ENCODE measurements around the gene ARX.

ARX gene

DNA sequence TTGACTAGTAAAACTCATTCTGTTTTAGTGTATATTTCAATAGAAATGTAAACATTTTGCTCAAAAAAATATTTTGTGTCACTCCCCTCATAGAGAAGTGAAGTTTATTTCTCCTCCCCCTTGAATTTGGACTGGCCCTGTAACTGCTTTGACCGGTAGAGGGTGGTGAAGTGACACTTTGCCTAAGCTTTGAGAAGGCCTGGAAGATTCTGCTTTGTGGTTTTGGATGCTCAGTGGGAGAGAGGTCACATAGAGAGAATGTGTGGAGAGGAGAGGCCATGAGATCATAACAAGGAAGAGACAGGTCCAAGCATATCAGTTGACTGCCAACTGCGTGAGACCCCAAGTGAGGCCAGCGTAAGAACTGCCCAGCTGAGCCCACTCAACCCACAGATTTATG lies 19.1 kb upstream of the ARX start:
- Histone ChIP-seq H3K4ac (ENCODE audit: low read length) (no peak overlapping the region), H3K18ac (ENCODE audit: low read length) (no peak overlapping the region), H3K4me2 (ENCODE audit: insufficient read depth, low read length, poor library complexity, severe bottlenecking) (no peak overlapping the region), H2BK12ac (ENCODE audit: low read length) (no peak overlapping the region), H3K9me3 (replicated peaks in 1 of 2; ENCODE audit: control insufficient read depth in 2 of 2, insufficient read depth in 1 of 2, low read depth in 1 of 2, low read length in 2 of 2) (no peaks in the 10 kb centered on the region), H2AK5ac (ENCODE audit: low read depth, low read length) (no peak overlapping the region), H3K23ac (ENCODE audit: low read depth, low read length, poor library complexity) (no peak overlapping the region), H3K27ac (replicated peaks; ENCODE audit: low read length) (no peak overlapping the region), H3K27me3 (ENCODE audit: control insufficient read depth in 3 of 3, insufficient read depth in 3 of 3, low read depth in 1 of 3, low read length in 3 of 3) (no peaks in the 10 kb centered on the region), H4K91ac (ENCODE audit: low read depth, low read length, poor library complexity) (no peak overlapping the region), H3K4me1 (ENCODE audit: control insufficient read depth in 2 of 2, insufficient read depth in 1 of 2, low read depth in 1 of 2, low read length in 2 of 2) (no peaks in the 10 kb centered on the region), H3K79me1 (ENCODE audit: low read depth, low read length) (no peaks in the 10 kb centered on the region), H3K14ac (ENCODE audit: low read length) (no peak overlapping the region), H3K4me3 (ENCODE audit: low read length in 2 of 2) (no peak overlapping the region), H2AFZ (ENCODE audit: low read length) (no peak overlapping the region), H2BK15ac (ENCODE audit: low read length) (no peak overlapping the region), H3K9ac (ENCODE audit: low read depth, low read length, poor library complexity) (no peak overlapping the region), H4K8ac (ENCODE audit: low read depth, low read length) (no peak overlapping the region), H2BK120ac (ENCODE audit: low read depth, low read length) (no peak overlapping the region), H3K36me3 (replicated peaks in 1 of 2; ENCODE audit: control insufficient read depth in 2 of 2, insufficient read depth in 2 of 2, low read length in 2 of 2) (no peaks in the 10 kb centered on the region), H2BK5ac (ENCODE audit: low read length) (no peak overlapping the region)
- DNase-seq (ENCODE audit: low spot score), result no peak
- WGBS, 2 donors (ENCODE audit: extremely low coverage in 2 of 2, insufficient read length in 2 of 2, insufficient replicate concordance in 1 of 2), result no CpG with 5 or more reads among the region's 3 CpGs

DNA sequence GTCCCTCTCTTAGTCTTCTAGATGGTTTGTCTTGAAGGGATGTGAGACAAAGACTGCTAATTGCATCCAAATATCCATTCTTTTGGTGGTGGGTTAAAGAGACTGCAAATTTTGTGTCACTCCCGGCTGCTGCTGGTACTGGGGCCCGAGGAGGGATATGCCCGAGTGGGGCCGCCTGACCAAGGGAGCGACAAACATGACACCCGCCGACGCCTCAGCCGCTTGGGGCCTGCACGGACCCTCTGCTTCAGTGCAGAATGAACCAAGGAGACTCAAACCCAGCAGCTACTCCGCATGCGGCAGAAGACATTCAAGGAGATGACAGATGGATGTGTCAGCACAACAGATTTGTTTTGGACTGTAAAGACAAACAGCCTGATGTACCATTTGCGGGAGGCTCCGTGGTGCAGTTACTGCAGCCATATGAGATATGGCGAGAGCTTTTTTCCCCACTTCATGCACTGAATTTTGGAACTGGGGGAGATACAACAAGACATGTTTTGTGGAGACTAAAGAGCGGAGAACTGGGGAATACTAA lies 13.6 kb upstream of the ARX start:
- no peak overlapping the region for H2BK15ac ChIP-seq (ENCODE audit: low read length)
- H3K4ac ChIP-seq (ENCODE audit: low read length), result no peak overlapping the region
- no peak overlapping the region for H2AK5ac ChIP-seq (ENCODE audit: low read depth, low read length)
- H2AFZ ChIP-seq (ENCODE audit: low read length), result no peak overlapping the region
- no peaks in the 10 kb centered on the region for H3K79me1 ChIP-seq (ENCODE audit: low read depth, low read length)
- H3K4me3 ChIP-seq (ENCODE audit: low read length in 2 of 2), result no peak overlapping the region
- DNase-seq (ENCODE audit: low spot score), result no peak
- peaks cover 0 to 27% (median 0%) of the 10 kb centered on the region in 3 experiments for H3K27me3 ChIP-seq (ENCODE audit: control insufficient read depth in 3 of 3, insufficient read depth in 3 of 3, low read depth in 1 of 3, low read length in 3 of 3)
- no peak overlapping the region for H2BK120ac ChIP-seq (ENCODE audit: low read depth, low read length)
- no peak overlapping the region for H3K14ac ChIP-seq (ENCODE audit: low read length)
- no peak overlapping the region for H3K27ac ChIP-seq (replicated peaks; ENCODE audit: low read length)
- no peak overlapping the region for H2BK12ac ChIP-seq (ENCODE audit: low read length)
- no peak overlapping the region for H2BK5ac ChIP-seq (ENCODE audit: low read length)
- H3K36me3 ChIP-seq (replicated peaks in 1 of 2; ENCODE audit: control insufficient read depth in 2 of 2, insufficient read depth in 2 of 2, low read length in 2 of 2), result no peaks in the 10 kb centered on the region
- no peak overlapping the region for H3K18ac ChIP-seq (ENCODE audit: low read length)
- no peak overlapping the region for H4K8ac ChIP-seq (ENCODE audit: low read depth, low read length)
- H3K9ac ChIP-seq (ENCODE audit: low read depth, low read length, poor library complexity), result no peak overlapping the region
- H3K4me1 ChIP-seq (ENCODE audit: control insufficient read depth in 2 of 2, insufficient read depth in 1 of 2, low read depth in 1 of 2, low read length in 2 of 2), result peaks cover 0 to 4% of the 10 kb centered on the region in 2 donors
- no peak overlapping the region for H3K23ac ChIP-seq (ENCODE audit: low read depth, low read length, poor library complexity)
- no peaks in the 10 kb centered on the region for H3K9me3 ChIP-seq (replicated peaks in 1 of 2; ENCODE audit: control insufficient read depth in 2 of 2, insufficient read depth in 1 of 2, low read depth in 1 of 2, low read length in 2 of 2)
- no peak overlapping the region for H4K91ac ChIP-seq (ENCODE audit: low read depth, low read length, poor library complexity)
- whole genome bisulfite sequencing, 2 donors (ENCODE audit: extremely low coverage in 2 of 2, insufficient read length in 2 of 2, insufficient replicate concordance in 1 of 2), result no CpG with 5 or more reads among the region's 16 CpGs
- H3K4me2 ChIP-seq (ENCODE audit: insufficient read depth, low read length, poor library complexity, severe bottlenecking), result no peak overlapping the region

DNA sequence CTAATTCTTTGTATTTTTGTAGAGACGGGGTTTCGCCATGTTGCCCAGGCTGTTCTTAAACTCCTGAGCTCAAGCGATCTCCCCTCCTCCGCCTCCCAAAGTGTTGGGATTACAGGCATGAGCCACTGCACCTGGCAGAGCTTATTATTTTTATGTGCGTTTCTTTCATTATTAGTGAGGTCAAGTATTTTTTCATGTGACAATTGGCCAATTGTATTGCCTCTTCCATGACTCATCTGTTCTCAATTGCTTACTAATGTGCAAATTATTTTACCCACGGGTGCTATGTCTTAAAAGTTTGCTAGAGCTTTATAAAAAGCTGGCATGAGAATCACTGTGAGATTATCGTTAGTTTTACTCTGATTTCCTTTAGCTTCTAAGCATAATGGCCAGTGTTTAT lies 13.0 kb upstream of the ARX start:
- no peak overlapping the region for H3K9ac ChIP-seq (ENCODE audit: low read depth, low read length, poor library complexity)
- no peak overlapping the region for H3K27ac ChIP-seq (replicated peaks; ENCODE audit: low read length)
- no peak overlapping the region for H2BK5ac ChIP-seq (ENCODE audit: low read length)
- no peak overlapping the region for H4K8ac ChIP-seq (ENCODE audit: low read depth, low read length)
- no peak overlapping the region for H4K91ac ChIP-seq (ENCODE audit: low read depth, low read length, poor library complexity)
- no peak overlapping the region for H2BK120ac ChIP-seq (ENCODE audit: low read depth, low read length)
- no peaks in the 10 kb centered on the region for H3K36me3 ChIP-seq (replicated peaks in 1 of 2; ENCODE audit: control insufficient read depth in 2 of 2, insufficient read depth in 2 of 2, low read length in 2 of 2)
- H3K4ac ChIP-seq (ENCODE audit: low read length), result no peak overlapping the region
- H3K4me2 ChIP-seq (ENCODE audit: insufficient read depth, low read length, poor library complexity, severe bottlenecking), result no peak overlapping the region
- no peak overlapping the region for H3K14ac ChIP-seq (ENCODE audit: low read length)
- no peak overlapping the region for H2BK15ac ChIP-seq (ENCODE audit: low read length)
- DNase-seq (ENCODE audit: low spot score), result no peak
- no peak overlapping the region for H3K4me3 ChIP-seq (ENCODE audit: low read length in 2 of 2)
- no peaks in the 10 kb centered on the region for H3K79me1 ChIP-seq (ENCODE audit: low read depth, low read length)
- H3K23ac ChIP-seq (ENCODE audit: low read depth, low read length, poor library complexity), result no peak overlapping the region
- H2BK12ac ChIP-seq (ENCODE audit: low read length), result no peak overlapping the region
- WGBS, 2 donors (ENCODE audit: extremely low coverage in 2 of 2, insufficient read length in 2 of 2, insufficient replicate concordance in 1 of 2), result no CpG with 5 or more reads among the region's 7 CpGs
- no peak overlapping the region for H3K18ac ChIP-seq (ENCODE audit: low read length)
- no peaks in the 10 kb centered on the region for H3K9me3 ChIP-seq (replicated peaks in 1 of 2; ENCODE audit: control insufficient read depth in 2 of 2, insufficient read depth in 1 of 2, low read depth in 1 of 2, low read length in 2 of 2)
- H2AFZ ChIP-seq (ENCODE audit: low read length), result no peak overlapping the region
- no peak overlapping the region for H2AK5ac ChIP-seq (ENCODE audit: low read depth, low read length)
- peaks cover 0 to 34% (median 0%) of the 10 kb centered on the region in 3 experiments for H3K27me3 ChIP-seq (ENCODE audit: control insufficient read depth in 3 of 3, insufficient read depth in 3 of 3, low read depth in 1 of 3, low read length in 3 of 3)
- H3K4me1 ChIP-seq (ENCODE audit: control insufficient read depth in 2 of 2, insufficient read depth in 1 of 2, low read depth in 1 of 2, low read length in 2 of 2), result peaks cover 0 to 4% of the 10 kb centered on the region in 2 donors

DNA sequence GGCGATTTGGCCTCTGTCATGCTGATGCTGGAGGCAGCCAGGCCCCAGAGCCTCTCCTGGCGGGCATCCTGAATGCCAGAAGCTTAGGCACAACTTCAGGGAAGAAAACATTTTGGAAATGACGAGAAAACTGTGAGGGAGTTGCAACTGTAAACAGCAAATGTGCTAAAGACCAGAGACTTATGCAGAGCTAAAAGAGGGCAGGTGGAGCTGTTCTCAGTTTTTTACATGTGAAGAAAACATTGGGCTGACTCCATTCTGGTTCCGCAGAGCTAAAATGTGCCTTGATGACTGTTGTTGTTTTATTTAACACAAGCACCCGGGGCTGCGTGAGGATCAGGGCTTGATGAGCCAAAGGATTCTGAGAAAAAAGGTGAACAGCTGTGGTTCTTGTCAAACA lies 10.8 kb upstream of the ARX start:
- no peak overlapping the region for H2BK15ac ChIP-seq (ENCODE audit: low read length)
- no peak overlapping the region for H4K8ac ChIP-seq (ENCODE audit: low read depth, low read length)
- no peaks in the 10 kb centered on the region for H3K36me3 ChIP-seq (replicated peaks in 1 of 2; ENCODE audit: control insufficient read depth in 2 of 2, insufficient read depth in 2 of 2, low read length in 2 of 2)
- H2BK120ac ChIP-seq (ENCODE audit: low read depth, low read length), result no peak overlapping the region
- no peak overlapping the region for H4K91ac ChIP-seq (ENCODE audit: low read depth, low read length, poor library complexity)
- no peak overlapping the region for H3K27ac ChIP-seq (replicated peaks; ENCODE audit: low read length)
- WGBS, 2 donors (ENCODE audit: extremely low coverage in 2 of 2, insufficient read length in 2 of 2, insufficient replicate concordance in 1 of 2), result no CpG with 5 or more reads among the region's 6 CpGs
- no peak overlapping the region for H3K9ac ChIP-seq (ENCODE audit: low read depth, low read length, poor library complexity)
- H3K4ac ChIP-seq (ENCODE audit: low read length), result no peak overlapping the region
- peaks cover 0 to 55% (median 17%) of the 10 kb centered on the region in 3 experiments for H3K27me3 ChIP-seq (ENCODE audit: control insufficient read depth in 3 of 3, insufficient read depth in 3 of 3, low read depth in 1 of 3, low read length in 3 of 3)
- no peak overlapping the region for H2BK5ac ChIP-seq (ENCODE audit: low read length)
- peaks cover 0 to 4% of the 10 kb centered on the region in 2 donors for H3K4me1 ChIP-seq (ENCODE audit: control insufficient read depth in 2 of 2, insufficient read depth in 1 of 2, low read depth in 1 of 2, low read length in 2 of 2)
- no peak overlapping the region for H2BK12ac ChIP-seq (ENCODE audit: low read length)
- no peak overlapping the region for H3K14ac ChIP-seq (ENCODE audit: low read length)
- no peak overlapping the region for H2AFZ ChIP-seq (ENCODE audit: low read length)
- H3K79me1 ChIP-seq (ENCODE audit: low read depth, low read length), result no peaks in the 10 kb centered on the region
- no peak overlapping the region for H3K4me3 ChIP-seq (ENCODE audit: low read length in 2 of 2)
- no peak for DNase-seq (ENCODE audit: low spot score)
- no peaks in the 10 kb centered on the region for H3K9me3 ChIP-seq (replicated peaks in 1 of 2; ENCODE audit: control insufficient read depth in 2 of 2, insufficient read depth in 1 of 2, low read depth in 1 of 2, low read length in 2 of 2)
- H2AK5ac ChIP-seq (ENCODE audit: low read depth, low read length), result no peak overlapping the region
- no peak overlapping the region for H3K4me2 ChIP-seq (ENCODE audit: insufficient read depth, low read length, poor library complexity, severe bottlenecking)
- no peak overlapping the region for H3K23ac ChIP-seq (ENCODE audit: low read depth, low read length, poor library complexity)
- H3K18ac ChIP-seq (ENCODE audit: low read length), result no peak overlapping the region

All from neuronal stem cell (in vitro differentiated cells).